HG03039 (cell line): ENCODE measurements around the gene C22orf42.
"Not testable (repeated sequence)": the region's sequence is repeated elsewhere in the genome, so short reads cannot be mapped to it uniquely, and the experiment has no call there.

Experiments
- ATAC-seq: cut with Tn5 transposase; IDR thresholded peaks from one replicate; pipeline ENCODE4 v1.9.1; 2021; ENCODE audit warnings: mild to moderate bottlenecking, moderate library complexity; ENCODE audit not compliant: unreplicated experiment

The C22orf42 gene

DNA sequence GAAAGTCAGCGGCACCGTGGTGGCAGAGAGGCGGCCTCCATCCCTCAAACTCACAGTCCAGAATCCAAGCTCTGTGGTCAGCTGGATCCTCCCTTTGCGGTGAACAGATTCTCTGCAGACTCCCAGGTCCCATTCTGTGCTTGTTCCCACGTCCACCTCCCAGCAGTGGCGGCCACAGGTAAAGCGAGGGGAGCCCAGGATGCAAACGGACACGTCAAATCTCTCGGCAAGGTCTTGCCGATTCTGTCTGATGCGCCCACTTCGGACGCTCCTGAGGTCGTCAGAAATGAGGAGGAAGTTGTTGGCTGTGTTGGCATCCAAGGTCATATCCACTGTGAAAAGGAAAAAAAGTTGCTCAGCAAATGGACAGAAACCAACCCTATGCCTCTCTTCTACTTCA, 31.9 kb upstream of the C22orf42 start:
- ATAC-seq: not testable (repeated sequence)

DNA sequence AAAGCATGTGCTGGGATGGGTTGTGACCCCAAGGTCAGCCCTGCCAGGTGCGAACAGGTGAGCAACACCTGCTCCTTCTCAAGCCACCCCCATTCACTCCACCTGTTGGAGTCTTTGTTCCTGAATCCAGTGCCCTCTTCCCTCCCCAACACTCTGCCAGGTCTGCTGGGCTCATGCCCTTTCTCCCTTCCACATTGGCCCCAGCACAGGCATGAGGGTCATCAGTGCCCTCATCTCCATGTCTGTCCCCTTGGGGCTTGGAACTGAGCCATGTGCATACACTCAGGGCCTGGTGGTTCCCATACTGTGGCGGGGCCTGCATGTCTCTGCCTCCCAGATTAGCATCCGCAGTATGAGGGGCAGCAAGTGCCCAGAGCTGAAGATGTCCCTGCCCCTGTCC, 26.7 kb upstream of the C22orf42 start:
- no peak for ATAC-seq

DNA sequence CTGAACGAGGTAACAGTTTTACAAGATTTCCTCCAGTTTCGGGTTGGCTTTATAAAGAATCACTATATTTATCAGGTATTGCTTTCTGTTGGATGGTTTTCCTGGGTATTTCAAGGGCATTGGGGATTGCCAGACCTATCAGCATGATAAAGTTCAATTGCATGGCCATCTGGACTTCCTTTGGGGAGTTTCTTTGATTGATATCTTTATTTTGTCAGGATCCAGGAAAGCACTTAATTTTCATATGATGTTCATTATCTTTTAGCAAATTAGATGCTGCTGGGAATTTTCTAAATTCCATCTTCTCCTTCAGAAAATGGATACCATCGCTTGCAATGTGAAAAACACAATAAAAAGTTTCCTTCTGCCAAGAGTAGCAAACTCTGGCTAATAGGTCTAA, 24.5 kb upstream of the C22orf42 start:
- ATAC-seq: no peak

- ATAC-seq: no peak
Measured at GRCh38 chr22:32181043-32181442, 21.9 kb upstream of the C22orf42 start.

- no peak for ATAC-seq
Measured at GRCh38 chr22:32177221-32177765, 18.2 kb upstream of the C22orf42 start.

DNA sequence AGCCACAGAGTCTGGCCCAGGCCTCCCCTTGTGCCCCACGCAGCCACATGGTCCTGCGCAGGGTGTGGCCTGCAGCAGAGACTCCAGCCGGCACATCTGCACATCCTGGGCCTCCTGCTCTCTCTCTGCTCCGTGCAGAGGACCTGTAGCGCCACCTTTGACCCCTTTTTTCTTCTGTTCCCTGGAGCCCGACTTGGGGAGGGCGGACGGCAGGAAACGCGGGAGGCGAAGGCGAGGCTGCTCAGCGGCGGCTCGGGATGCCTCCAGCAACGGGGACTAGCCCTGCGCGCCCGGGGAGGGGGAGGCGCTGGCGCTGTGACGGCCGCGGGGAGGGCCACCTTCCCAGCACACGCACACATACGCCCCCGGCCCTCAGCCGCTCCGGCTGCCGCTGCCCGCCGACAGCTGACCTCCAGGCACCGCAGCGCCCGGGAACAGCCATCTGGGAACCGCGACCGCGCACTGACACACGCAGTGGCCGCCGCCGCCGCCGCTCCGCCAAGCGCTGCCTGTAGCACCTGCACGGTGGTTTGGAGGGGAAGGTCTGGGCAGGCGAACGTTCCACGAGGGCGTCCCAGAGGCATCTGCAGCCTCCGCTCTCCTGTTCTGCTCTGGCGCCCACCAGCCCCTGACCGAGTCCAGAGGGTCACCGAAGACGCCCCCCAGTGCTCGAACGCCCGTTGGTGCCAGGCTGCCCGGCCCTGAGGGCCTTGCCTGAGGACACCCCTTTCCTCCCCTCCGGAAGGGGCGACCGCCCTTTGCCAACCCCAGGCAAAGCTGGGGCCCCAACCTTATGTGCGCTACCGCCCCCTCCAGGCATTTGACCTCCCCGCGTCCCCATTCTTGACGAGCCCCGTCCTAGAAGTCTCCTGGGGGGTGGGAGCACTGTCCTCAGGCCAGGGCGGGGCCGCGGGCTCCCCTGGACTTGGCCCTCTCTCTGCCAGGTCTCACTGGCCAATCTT, 16.9 kb upstream of the C22orf42 start:
- ATAC-seq: no peak

DNA sequence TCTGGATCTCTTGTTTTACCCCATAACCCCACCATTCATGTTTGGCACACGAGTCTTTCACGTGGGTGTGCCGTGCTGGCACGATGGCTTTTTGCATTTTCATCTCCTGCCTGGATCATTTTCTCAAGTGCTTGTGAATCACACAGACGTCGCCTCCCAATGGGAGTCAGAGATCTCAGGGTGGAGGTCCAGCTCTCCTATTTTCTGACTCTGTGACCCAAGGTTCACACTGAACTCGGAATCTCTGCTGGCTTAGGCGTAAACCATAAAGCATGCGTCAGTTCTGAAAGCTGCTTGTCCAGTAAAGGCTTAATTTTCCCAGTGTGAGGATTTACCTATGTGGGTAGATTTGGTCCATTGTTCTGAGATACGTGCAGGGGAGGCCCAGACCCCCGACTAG, 16.0 kb upstream of the C22orf42 start:
- ATAC-seq: no peak

GRCh38 chr22:32165681-32166080, 6.6 kb upstream of the C22orf42 start:
- no peak for ATAC-seq

DNA sequence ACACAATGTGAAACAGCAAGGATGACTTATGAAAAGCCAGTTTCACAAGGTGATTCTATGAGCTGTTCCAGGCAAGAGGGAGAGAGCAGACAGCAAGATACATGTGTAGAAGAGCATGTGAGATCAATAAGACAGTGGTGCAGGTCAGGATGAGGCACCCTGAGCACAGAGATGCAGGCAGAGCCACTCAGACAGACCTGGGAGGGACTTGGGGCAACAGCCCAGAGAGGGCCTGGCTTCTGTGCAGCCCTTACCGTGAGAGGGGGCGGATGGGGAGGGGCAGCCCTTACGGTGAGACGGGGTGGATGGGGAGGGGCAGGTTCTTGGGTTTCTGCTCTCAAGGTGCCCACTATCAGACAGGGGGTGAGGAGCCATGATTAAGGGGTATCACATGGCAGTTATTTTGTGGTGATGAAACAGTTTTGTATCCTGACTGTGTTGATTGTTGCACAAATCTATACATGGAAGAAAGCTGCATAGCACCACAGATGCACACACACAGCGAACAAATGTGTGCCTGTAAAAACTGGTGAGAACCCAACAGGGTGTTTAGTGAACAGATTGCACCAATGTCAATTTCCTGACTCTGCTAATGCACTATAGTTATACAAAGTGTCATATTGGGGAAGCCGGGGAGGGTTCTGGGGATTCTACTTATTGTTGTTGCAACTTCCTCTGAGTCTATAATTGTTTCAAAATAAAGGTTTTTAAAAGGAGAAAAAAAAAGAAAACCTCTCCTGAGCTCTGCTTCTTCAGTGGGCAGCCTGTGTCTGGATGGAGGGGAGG, 5.2 kb upstream of the C22orf42 start:
- ATAC-seq: no peak

DNA sequence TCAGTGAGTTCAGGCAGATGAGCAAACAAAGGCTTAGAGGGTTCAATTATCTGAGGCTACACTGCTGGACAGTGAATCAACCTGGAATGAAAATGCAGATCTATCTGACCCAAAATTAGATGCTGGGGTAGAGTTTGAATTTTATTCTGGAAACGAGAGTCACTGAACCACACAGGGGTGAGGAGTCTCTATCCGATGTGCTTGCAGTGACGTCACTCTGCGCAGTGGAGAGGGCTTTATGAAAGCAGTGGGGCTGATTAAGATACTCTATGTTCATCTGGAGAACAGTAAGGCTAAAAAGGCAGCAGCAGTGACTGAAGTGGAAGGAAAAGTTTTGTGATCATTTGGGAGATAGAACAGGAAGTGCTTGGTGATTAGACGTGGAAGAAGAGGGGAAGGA, 1.3 kb upstream of the C22orf42 start:
- not testable (repeated sequence) for ATAC-seq

GRCh38 chr22:32157632-32158031, 1.5 kb downstream of the C22orf42 start:
- ATAC-seq: not testable (repeated sequence)

DNA sequence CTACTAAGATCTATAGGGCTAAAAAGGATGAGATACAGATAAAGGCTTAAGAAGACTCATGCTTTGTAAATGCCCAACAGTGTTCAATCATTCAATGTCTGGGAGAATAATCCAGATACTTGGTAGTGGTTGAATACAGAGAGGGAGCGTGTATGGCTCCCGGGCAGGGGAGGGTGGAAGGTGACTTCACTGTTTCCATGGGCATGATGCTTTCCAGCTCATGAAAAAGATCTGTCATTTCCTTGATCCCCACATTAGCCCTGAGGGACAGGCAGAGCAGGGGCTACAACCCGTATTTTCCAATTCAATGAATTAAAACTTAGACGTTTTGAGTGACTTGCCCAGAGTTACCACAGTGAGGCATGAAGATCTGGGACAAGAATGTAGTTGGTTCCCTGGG, 4.4 kb downstream of the C22orf42 start:
- ATAC-seq: not testable (repeated sequence)

DNA sequence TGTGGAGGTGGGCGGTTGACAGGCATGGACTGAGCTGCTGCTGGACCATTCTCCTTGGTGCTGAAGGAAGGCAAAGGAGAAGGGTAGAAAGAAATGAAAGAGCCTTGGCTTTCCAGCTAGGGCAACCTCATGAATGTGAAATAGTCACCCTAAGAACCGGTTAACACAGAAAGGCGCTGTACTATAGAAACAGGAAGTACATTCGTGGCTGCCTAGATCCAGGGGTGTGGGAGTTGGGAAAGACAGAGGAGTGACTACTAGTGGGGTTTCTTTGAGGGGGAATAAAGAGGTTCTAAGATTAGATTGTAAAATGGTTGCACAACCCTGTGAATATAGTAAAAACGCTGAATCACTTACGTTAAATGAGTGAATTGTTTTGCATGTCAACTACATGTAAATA, 7.5 kb downstream of the C22orf42 start:
- not testable (repeated sequence) for ATAC-seq

DNA sequence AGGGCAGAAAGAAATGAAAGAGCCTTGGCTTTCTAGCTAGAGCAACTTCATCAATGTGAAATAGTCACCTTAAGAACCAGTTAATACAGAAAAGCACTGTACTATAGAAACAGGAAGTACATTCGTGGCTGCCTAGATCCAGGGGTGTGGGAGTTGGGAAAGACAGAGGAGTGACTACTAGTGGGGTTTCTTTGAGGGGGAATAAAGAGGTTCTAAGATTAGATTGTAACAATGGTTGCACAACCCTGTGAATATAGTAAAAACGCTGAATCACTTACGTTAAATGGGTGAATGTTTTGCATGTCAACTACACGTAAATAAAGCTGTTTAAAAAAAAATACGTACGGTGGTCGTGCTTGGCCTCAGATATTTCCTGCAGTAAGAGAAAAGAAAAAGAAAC, 8.5 kb downstream of the C22orf42 start:
- not testable (repeated sequence) for ATAC-seq

- not testable (repeated sequence) for ATAC-seq
Measured at GRCh38 chr22:32148372-32148771, 10.7 kb downstream of the C22orf42 start.

GRCh38 chr22:32147128-32147527, 12.0 kb downstream of the C22orf42 start:
- not testable (repeated sequence) for ATAC-seq

DNA sequence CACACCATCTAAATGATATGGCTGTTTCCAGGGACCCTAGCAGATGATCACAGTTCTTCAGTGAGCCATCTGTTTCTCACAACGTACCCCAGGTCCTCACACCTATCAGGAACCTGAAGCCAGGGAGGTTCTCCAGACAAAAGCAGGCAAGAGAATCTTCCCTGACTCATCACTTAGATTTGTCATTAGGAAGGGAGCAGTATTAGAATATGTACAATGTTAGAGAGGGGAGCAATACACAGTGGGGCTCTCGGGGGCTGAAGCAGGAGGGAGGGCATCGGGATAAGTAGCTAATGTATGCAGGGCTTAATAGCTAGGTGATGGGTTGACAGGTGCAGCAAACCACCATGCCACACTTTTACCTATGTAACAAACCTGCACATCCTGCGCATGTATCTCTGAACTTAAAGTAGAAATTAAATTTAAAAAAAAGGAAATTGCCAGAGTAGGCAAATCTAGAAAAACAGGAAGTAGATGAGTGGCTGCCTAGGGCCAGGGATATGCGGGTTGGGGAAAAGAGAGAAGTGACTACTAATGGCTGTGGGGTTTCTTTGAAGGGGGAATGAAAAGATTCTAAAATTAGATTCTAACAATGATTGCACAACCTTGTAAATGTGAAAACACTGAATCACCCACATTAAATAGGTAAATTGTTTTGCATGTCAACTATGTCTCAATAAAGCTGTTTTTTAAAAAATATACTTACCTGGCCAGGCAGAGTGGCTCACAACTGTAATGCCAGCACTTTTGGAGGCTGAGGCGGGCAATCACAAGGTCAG, 14.4 kb downstream of the C22orf42 start:
- no peak for ATAC-seq

GRCh38 chr22:32142600-32142999, 16.5 kb downstream of the C22orf42 start:
- no peak for ATAC-seq

GRCh38 chr22:32140688-32141087, 18.4 kb downstream of the C22orf42 start:
- not testable (repeated sequence) for ATAC-seq

DNA sequence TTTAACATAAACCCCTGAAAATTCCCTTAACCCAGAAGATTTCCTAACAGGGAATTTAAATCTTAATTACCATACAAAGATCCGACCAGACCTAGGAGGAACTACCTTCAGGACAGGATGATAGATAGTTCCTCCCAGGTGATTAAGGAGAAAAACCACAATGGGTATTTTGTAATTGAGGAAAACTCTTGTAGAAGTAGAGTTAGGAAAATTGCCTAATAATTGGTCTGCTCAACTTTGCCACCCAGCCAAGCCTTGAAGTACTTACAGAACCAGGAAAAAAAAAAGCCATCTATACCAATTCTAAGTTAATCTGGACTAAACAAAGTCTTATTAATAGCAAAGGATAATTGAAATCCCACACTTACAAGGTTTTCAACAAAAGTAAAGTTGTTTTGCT, 20.5 kb downstream of the C22orf42 start:
- ATAC-seq: not testable (repeated sequence)
